ENCODE measurements around the gene TOMM5. TPM values are rescaled to one million over a fixed set of nuclear protein-coding genes. Genes with fewer than 3 reads are reported as not detected.

Gene TOMM5
- 135 TPM for polyA plus RNA-seq
- long read RNA-seq, donor 1, transcript TOMM5-201 (2 exons, 751 nt), result major isoform, 60 of 61 reads
- long read RNA-seq, donor 1, partial matches to known transcripts, result 0 of 61 reads
- long read RNA-seq, donor 1, other reads (novel, unspliced or antisense), result 0 of 61 reads
- long read RNA-seq, donor 2, transcript TOMM5-201 (2 exons, 751 nt), result major isoform, 151 of 153 reads
- long read RNA-seq, donor 2, partial matches to known transcripts, result 0 of 153 reads
- long read RNA-seq, donor 2, other reads (novel, unspliced or antisense), result 0 of 153 reads
- long read RNA-seq, donor 3, result 0 reads
- long read RNA-seq, donor 4, transcript TOMM5-201 (2 exons, 751 nt), result major isoform, 10 of 11 reads
- long read RNA-seq, donor 4, partial matches to known transcripts, result 0 of 11 reads
- long read RNA-seq, donor 4, other reads (novel, unspliced or antisense), result 0 of 11 reads
- long read RNA-seq, donor 5, transcript TOMM5-201 (2 exons, 751 nt), result major isoform, 75 of 81 reads
- long read RNA-seq, donor 5, partial matches to known transcripts, result 6 of 81 reads
- long read RNA-seq, donor 5, other reads (novel, unspliced or antisense), result 0 of 81 reads
- long read RNA-seq, donor 6, transcript TOMM5-201 (2 exons, 751 nt), result major isoform, 119 of 119 reads
- long read RNA-seq, donor 6, partial matches to known transcripts, result 0 of 119 reads
- long read RNA-seq, donor 6, other reads (novel, unspliced or antisense), result 0 of 119 reads
- long read RNA-seq, donor 7, transcript TOMM5-201 (2 exons, 751 nt), result major isoform, 57 of 59 reads
- long read RNA-seq, donor 7, partial matches to known transcripts, result 0 of 59 reads
- long read RNA-seq, donor 7, other reads (novel, unspliced or antisense), result 0 of 59 reads
- long read RNA-seq, donor 8, transcript TOMM5-201 (2 exons, 751 nt), result major isoform, 184 of 189 reads
- long read RNA-seq, donor 8, partial matches to known transcripts, result 0 of 189 reads
- long read RNA-seq, donor 8, other reads (novel, unspliced or antisense), result 0 of 189 reads
- long read RNA-seq, donor 9, transcript TOMM5-201 (2 exons, 751 nt), result major isoform, 157 of 159 reads
- long read RNA-seq, donor 9, partial matches to known transcripts, result 0 of 159 reads
- long read RNA-seq, donor 9, other reads (novel, unspliced or antisense), result 0 of 159 reads
- long read RNA-seq, donor 10, transcript TOMM5-202 (2 exons, 808 nt), result minor isoform, 6 of 160 reads
- long read RNA-seq, donor 10, transcript TOMM5-201 (2 exons, 751 nt), result major isoform, 152 of 160 reads
- long read RNA-seq, donor 10, partial matches to known transcripts, result 0 of 160 reads
- long read RNA-seq, donor 10, other reads (novel, unspliced or antisense), result 0 of 160 reads
- long read RNA-seq, donor 11, transcript TOMM5-201 (2 exons, 751 nt), result major isoform, 122 of 124 reads
- long read RNA-seq, donor 11, partial matches to known transcripts, result 0 of 124 reads
- long read RNA-seq, donor 11, other reads (novel, unspliced or antisense), result 0 of 124 reads

DNA sequence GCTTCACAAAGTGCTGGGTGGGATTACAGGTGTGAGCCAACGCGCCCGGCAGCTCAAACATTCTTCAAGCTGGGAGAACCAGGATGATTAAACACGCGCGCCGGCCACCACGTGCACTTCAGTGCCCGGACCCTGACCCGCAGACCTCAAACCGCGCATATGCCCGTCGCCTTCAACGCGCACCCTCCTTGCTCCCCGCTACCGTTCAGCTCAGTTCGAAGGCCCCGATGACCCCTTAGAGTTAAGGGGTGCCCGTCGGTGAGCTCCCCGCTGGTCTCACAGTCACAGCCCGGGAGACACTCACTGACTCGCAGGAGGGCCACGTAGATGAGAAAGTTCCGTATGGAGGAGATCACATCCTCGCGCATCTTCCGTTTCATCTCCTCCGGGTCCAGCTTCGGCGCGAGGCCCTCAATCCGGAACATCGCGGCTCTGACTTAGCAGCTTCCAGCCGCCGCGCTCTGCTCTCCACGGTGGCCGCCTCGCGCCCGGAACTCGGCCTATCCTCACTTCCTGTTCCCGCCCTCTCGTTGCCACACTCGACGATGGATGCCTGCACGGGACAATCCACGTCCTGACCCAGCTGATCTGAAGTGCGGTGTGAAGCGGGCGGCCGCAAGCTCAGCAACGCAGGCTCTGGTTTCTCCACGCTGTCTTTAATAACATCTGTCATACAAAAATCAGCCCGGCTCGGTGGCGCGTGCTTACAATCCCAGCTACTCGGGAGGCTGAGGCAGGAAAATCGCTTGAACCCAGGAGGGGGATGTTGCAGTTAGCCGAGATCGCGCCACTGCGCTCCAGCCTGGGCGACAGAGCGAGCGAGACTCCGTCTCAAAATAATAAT is at the start of gene TOMM5:
Gene TOMM5, minus strand, starts transcription at position 490 of the 844 bp plus-strand sequence. Its CDS starts 65 bp downstream, at position 425.
- peak; percentile 91 to 95 for DNase-seq
- WGBS (ENCODE audit: insufficient coverage, low lambda C conversion rate), result no CpG with 5 or more reads among the region's 72 CpGs
- H3K4me1 ChIP-seq (ENCODE audit: control insufficient read depth, insufficient read depth, low read length), result peaks cover 3% of the 10 kb centered on the region
- peaks cover 5% of the 10 kb centered on the region for H3K27me3 ChIP-seq (ENCODE audit: control insufficient read depth, insufficient read depth, low read length)
- H3K4me3 ChIP-seq (ENCODE audit: low read length), result peak within 1 kb of the TSS; percentile 99
- no peaks in the 10 kb centered on the region for H3K9me3 ChIP-seq (ENCODE audit: control insufficient read depth, low read depth, low read length)
- peaks cover 9% of the 10 kb centered on the region for H3K36me3 ChIP-seq (ENCODE audit: control insufficient read depth, insufficient read depth, low read length)
- peak within 1 kb of the TSS; percentile 93 for H3K27ac ChIP-seq (ENCODE audit: low read length)

DNA sequence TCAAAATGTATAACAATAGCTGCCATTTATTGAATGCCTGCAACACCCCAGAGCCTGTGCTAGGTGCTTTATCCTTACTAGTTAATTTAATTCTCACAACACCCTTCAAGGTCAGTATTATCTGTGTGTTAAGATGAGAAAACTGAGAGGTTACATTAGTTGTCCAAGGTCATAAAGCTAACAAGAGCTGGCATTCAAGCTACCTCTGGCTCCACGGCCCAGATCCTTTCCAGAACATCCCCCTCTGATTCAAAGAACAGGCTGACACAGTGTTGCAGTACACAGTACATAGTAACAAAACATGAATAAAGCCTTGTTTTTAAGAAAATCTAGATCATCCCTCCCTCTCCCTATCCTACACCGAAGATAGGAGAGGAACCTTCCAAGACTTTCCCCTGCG is 48.9 kb upstream of the TOMM5 start:
- WGBS (ENCODE audit: insufficient coverage, low lambda C conversion rate), result no CpG with 5 or more reads among the region's 3 CpGs

DNA sequence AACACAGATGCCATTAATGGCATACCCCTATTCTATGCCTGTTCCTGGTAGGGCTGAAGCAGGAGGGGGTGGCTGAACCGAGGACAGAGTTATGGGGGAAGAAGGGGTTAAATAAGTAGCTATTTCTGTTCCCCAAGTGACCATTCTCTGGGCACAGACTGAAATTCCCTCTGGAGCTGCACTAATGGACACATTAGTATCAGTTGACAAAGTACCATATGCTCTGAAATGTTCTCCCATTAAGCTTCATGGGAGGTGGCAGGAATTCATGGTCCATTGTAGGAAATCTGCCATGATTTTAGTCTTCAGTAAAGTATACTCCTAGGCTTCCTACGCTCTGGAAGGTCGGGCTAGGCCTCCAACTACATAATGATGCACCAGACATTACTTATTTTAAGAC is 47.8 kb upstream of the TOMM5 start:
- H3K36me3 ChIP-seq (ENCODE audit: control insufficient read depth, insufficient read depth, low read length), result no peaks in the 10 kb centered on the region
- H3K4me1 ChIP-seq (ENCODE audit: control insufficient read depth, insufficient read depth, low read length), result no peaks in the 10 kb centered on the region
- DNase-seq, result no peak
- H3K27me3 ChIP-seq (ENCODE audit: control insufficient read depth, insufficient read depth, low read length), result peaks cover 20% of the 10 kb centered on the region
- H3K4me3 ChIP-seq (ENCODE audit: low read length), result no peak overlapping the region
- H3K27ac ChIP-seq (ENCODE audit: low read length), result no peak overlapping the region
- 100% methylated on average over 1 of the region's 3 CpGs for WGBS (ENCODE audit: insufficient coverage, low lambda C conversion rate)
- H3K9me3 ChIP-seq (ENCODE audit: control insufficient read depth, low read depth, low read length), result no peaks in the 10 kb centered on the region

More for the DNA sequence above, 48.9 kb upstream of the TOMM5 start:
- DNase-seq, result no peak
- Histone ChIP-seq H3K4me1 (ENCODE audit: control insufficient read depth, insufficient read depth, low read length) (no peaks in the 10 kb centered on the region), H3K4me3 (ENCODE audit: low read length) (no peak overlapping the region), H3K36me3 (ENCODE audit: control insufficient read depth, insufficient read depth, low read length) (no peaks in the 10 kb centered on the region), H3K27me3 (ENCODE audit: control insufficient read depth, insufficient read depth, low read length) (peaks cover 23% of the 10 kb centered on the region), H3K9me3 (ENCODE audit: control insufficient read depth, low read depth, low read length) (no peaks in the 10 kb centered on the region), H3K27ac (ENCODE audit: low read length) (no peak overlapping the region)

DNA sequence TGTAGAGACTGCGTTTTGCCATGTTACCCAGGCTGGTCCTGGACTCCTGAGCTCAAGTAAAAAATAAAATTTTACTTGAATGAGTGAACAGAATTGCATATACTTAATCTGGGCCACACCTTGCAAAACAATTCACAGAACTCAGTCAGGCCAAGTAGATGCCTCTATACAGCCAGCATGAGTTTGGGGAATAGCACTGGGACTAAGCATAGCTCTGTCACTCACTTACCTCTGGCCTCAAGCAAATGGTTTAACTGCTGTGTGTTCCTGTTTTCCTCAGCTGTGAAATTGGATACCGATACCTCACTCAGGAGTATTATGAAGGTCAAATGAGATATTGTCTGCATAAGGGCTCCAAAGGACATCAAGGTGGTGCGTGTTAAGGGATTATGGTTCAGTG is 47.4 kb upstream of the TOMM5 start:
- Histone ChIP-seq H3K4me1 (ENCODE audit: control insufficient read depth, insufficient read depth, low read length) (no peaks in the 10 kb centered on the region), H3K36me3 (ENCODE audit: control insufficient read depth, insufficient read depth, low read length) (no peaks in the 10 kb centered on the region), H3K27ac (ENCODE audit: low read length) (no peak overlapping the region), H3K4me3 (ENCODE audit: low read length) (no peak overlapping the region), H3K27me3 (ENCODE audit: control insufficient read depth, insufficient read depth, low read length) (peaks cover 19% of the 10 kb centered on the region), H3K9me3 (ENCODE audit: control insufficient read depth, low read depth, low read length) (no peaks in the 10 kb centered on the region)
- no peak for DNase-seq
- WGBS (ENCODE audit: insufficient coverage, low lambda C conversion rate), result no CpG with 5 or more reads among the region's 3 CpGs

DNA sequence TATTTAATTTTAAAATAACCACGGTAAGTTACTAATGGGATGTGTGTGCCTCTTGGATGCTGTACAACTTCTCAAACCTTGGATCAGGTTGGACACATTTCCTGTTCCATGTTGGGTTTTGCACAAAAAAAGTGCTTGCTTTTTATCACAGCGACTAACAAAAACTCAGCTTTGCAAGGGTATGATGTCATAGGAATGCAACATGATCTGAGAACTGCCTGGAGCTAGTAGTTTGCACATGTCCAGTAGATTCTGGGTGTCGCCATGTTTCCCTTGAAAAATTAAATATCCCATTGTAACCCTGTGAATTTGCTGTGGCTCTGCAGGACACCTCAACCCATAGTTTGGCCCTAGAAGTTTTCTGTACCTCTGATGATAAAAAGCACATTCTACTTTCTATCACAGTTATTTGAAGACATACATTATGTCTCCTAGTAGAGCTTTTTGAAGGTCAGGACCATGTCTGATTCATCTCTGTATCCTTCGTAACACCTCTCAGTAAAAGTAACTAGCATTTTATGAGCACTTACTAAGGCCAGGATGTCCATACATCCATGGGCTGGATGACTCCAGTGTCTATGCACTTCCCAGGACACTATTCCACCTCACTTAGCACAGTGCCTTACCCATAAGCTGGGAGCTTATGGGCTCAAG is 46.8 kb upstream of the TOMM5 start:
- H3K4me3 ChIP-seq (ENCODE audit: low read length), result no peak overlapping the region
- no peak overlapping the region for H3K27ac ChIP-seq (ENCODE audit: low read length)
- H3K9me3 ChIP-seq (ENCODE audit: control insufficient read depth, low read depth, low read length), result no peaks in the 10 kb centered on the region
- no peaks in the 10 kb centered on the region for H3K36me3 ChIP-seq (ENCODE audit: control insufficient read depth, insufficient read depth, low read length)
- 80% methylated on average over 2 of the region's 4 CpGs for WGBS (ENCODE audit: insufficient coverage, low lambda C conversion rate)
- H3K27me3 ChIP-seq (ENCODE audit: control insufficient read depth, insufficient read depth, low read length), result peaks cover 13% of the 10 kb centered on the region
- H3K4me1 ChIP-seq (ENCODE audit: control insufficient read depth, insufficient read depth, low read length), result no peaks in the 10 kb centered on the region
- no peak for DNase-seq

DNA sequence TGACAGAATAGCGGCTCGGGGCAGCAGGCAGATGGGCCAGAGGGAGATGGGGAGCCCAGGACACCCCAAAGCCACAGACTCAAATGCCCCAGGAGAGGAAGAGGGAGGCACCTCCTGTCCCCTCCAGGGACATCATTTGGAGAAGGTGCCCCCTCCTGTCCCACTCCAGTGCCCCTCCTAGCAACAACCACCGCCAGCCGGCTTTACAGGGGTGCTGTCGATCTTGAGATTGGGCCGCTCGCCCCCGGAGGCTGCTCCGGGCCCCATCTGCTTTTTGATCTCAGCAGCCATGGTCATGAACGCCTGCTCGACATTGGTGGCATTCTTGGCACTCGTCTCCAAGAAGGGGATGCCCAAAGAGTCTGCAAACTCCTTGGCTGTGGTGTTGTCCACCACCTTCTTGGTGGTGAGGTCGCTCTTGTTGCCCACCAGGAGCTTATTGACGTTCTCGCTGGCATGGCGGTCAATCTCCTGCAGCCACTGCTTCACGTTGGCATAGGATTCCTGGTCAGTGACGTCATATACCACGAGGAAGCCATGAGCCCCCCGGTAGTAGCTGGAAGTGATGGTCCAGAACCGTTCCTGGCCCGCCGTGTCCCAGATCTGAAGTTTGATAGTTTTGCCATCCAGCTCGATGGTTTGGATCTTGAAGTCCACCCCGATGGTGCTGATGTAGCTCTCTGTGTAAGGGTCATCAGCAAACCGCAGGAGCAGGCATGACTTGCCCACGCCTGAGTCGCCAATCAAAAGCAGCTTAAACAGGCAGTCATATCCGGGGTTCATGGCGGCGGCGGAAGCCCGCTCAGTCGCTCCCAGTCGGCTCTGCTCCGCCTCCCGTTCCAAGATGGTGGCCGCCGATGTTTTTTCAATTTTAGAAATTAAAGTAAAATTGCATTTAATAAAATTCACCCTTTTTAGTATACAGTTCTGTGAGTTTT is 44.4 kb upstream of the TOMM5 start:
- no peaks in the 10 kb centered on the region for H3K36me3 ChIP-seq (ENCODE audit: control insufficient read depth, insufficient read depth, low read length)
- H3K4me1 ChIP-seq (ENCODE audit: control insufficient read depth, insufficient read depth, low read length), result no peaks in the 10 kb centered on the region
- no peaks in the 10 kb centered on the region for H3K9me3 ChIP-seq (ENCODE audit: control insufficient read depth, low read depth, low read length)
- H3K4me3 ChIP-seq (ENCODE audit: low read length), result no peak overlapping the region
- peaks cover 5% of the 10 kb centered on the region for H3K27me3 ChIP-seq (ENCODE audit: control insufficient read depth, insufficient read depth, low read length)
- DNase-seq, result no peak
- no peak overlapping the region for H3K27ac ChIP-seq (ENCODE audit: low read length)
- WGBS (ENCODE audit: insufficient coverage, low lambda C conversion rate), result no CpG with 5 or more reads among the region's 39 CpGs

DNA sequence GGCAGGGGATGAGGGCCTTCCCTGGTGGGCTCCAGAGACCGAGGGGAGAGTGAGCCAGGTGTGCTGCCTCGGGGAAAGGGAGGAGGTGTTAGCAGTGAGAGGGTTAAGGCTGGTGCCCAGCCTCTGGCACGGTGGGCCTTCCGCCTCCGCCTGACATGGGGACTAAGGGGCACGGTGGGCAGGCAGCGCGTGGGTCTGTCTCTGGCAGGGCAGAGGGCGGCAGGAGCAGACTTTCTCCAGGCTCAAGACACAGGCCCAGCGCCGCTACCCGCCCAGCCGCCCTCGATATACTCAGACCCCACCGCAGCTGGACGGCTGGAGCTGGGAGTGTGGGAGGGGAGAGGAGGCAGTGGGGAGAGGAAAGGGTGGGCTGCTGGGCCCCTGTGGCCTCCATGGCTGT is 43.4 kb upstream of the TOMM5 start:
- Histone ChIP-seq H3K4me3 (ENCODE audit: low read length) (no peak overlapping the region), H3K27ac (ENCODE audit: low read length) (no peak overlapping the region), H3K4me1 (ENCODE audit: control insufficient read depth, insufficient read depth, low read length) (no peaks in the 10 kb centered on the region), H3K9me3 (ENCODE audit: control insufficient read depth, low read depth, low read length) (no peaks in the 10 kb centered on the region), H3K27me3 (ENCODE audit: control insufficient read depth, insufficient read depth, low read length) (peaks cover 2% of the 10 kb centered on the region), H3K36me3 (ENCODE audit: control insufficient read depth, insufficient read depth, low read length) (no peaks in the 10 kb centered on the region)
- no peak for DNase-seq
- WGBS (ENCODE audit: insufficient coverage, low lambda C conversion rate), result no CpG with 5 or more reads among the region's 16 CpGs

DNA sequence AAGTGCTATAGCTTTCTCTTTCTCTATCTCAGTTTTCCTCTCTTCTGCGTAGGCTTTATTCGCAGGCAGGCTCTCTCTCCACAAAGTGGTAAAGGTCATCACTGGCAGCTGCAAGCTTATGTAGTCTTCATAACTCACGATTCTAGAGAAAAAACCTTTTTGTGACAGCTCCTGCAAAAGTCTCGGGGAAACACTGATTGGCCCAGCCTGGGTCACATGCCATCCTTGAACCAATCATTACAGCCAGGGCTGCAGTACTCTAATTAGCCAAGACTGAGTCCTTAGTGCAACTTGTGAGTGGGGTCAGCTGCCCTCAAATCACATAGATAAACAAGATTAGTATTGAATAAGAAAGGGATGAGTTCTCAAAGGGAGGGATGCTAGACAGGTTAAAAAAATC is 40.1 kb upstream of the TOMM5 start:
- WGBS (ENCODE audit: insufficient coverage, low lambda C conversion rate), result no CpG with 5 or more reads among the region's 4 CpGs
- DNase-seq, result no peak
- Histone ChIP-seq H3K27me3 (ENCODE audit: control insufficient read depth, insufficient read depth, low read length) (no peaks in the 10 kb centered on the region), H3K4me1 (ENCODE audit: control insufficient read depth, insufficient read depth, low read length) (no peaks in the 10 kb centered on the region), H3K4me3 (ENCODE audit: low read length) (no peak overlapping the region), H3K27ac (ENCODE audit: low read length) (no peak overlapping the region), H3K9me3 (ENCODE audit: control insufficient read depth, low read depth, low read length) (no peaks in the 10 kb centered on the region), H3K36me3 (ENCODE audit: control insufficient read depth, insufficient read depth, low read length) (no peaks in the 10 kb centered on the region)
